ENCODE measurements around the gene POU2F2.

POU2F2 gene

DNA sequence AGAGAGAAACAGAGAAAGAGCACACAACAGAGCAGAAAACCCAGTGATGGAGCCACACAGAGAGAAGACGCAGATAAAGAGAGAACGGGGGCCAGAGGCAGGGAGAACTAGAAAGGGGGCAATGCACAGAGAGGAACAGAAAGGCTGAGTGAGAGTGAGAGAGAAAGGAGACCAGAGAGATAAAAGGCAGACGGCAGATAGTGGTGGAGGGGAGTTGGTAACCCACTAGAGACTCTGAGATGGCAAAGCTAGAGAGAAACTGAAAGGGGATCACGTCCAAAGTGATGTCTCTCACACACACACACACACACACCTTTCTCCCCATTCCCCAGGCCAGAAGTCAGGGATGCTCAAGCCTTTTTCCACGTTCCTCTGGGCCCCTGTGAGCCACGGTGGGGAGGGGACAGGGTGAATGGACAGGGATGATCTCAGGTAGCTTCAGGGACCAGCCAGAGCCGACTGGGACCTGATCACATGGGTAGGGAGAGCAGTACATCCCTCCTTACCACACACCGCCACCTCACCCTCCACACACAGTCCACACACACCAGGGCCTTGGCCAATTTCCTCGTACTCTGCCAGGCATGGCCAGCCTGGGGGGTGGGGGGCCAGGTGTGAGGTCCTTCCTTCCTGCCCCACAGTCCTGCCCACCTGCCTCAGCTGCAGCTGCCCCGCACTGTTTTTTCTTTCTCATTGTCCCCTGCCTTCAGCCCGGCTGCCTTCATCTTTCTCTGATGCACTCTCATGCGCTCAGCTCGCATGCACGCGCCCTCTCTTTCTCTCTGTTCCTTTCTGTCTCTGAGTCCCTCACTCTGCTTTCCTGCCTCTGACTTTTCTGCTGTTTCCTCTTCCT lies 22.5 kb upstream of the POU2F2 start:
- FAIRE-seq: no peak

DNA sequence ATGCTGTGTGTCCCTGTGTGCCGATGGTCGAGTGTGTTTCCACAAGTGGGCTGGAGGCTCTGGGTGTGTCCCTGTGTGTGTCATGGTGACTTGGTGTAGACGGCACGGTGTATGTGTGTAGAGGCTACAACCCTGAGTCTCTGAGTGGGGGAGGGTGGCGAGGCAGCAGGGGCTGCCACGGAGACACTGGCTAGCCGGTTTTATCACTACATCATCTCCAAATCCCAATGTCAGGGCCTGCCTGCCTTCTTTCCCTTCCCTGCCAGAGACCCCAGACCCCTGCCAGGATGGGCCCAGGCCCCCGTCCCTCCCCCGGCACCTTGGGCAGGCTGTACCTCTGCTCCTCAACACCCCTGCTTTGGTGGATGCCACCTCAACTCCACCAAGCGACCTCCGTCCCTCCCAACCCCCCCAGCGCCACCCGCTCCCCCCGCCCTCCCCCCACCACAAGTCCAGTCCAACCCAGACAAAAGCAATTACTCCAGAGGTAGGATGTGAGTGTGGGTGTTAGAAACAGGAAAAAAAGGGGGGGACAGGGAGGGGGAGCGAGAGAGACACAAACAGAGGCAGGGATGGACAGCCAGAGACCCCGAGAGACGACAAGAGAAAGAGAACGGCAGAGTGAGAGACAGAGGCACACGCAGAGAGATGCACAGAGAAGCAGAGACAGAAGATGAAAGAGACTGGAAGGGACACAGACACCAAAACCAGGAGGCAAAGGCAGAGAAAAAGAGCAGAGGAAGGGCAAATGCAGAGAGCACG lies 21.6 kb upstream of the POU2F2 start:
- no peak for FAIRE-seq

DNA sequence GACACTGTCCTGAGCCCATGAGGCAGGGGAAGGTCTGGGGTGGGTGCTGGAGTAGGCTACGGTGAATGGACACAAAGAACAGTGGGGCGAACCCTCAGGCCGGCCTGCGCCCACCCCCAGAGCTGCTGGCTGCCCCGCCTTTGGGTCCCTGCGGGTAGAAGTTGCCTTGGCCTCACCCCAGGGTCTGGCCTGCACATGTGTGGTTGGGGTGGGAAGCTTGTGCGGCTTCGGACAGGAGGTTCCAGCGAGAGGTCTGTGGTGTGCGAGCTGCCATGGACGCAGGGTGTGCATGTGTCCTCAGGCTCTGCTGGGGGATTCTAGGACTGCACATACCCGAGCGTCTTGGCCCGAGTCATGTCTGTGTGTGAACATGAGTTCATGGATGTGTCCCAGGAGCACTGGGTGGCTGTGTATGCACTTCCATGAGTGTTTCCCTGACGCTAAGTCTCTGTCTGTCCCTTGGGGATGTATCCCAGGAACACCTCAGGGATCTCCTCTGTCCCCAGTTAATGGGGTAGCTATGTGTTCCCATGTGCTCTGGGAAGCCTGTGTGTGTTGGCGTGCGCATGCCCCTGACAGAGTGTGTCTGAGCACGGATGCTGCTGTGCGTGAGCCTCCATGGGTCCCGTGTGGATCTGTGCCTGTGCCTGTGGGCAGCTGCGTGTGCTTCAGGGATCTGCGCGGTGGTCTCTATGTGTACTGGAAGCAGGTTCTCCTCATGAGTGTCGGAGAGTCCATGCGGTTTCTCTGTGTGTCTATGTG lies 20.8 kb upstream of the POU2F2 start:
- no peak for FAIRE-seq

DNA sequence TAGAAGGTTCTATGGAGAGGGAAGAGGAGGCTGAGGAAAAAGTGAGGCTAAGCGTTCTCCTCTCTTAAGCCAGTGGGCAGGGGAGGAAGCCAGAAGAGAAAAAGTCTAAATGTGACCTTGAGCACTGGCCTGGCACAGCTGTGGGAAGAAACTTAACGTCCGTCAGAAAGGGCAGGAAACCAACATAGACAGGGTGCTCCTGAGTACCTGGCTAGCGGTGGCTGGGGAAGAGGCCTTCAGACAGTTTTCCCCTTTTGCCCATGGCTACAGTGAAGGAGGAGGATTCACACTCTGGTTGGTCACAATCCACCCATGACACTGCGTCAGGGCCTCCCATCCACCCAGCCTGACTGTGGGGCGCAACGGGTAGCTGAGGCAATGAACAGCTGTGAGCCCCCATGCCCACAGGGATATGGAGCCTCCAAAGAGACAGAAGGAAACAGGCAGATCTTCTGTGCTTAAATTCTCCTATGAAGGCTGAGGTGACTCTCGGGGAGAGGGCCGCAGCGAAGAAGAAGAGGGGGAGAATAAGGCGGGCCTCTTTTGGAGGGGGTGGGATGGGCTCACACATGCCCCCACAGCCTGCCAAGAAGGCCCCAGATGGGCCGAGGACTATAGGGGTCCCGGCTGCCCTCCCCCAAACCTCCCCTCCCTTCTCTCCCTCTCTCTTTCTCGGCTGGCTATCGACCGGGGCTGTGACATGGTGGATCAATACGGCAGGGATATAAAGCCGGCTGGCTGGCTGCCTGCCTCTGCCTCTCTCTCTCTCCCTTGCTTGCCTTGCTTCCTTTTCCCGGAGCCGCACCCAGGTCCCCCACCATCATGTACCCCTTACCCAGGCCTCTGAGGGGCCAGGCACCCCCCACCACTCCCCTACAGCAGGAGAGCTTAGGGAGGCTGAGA lies 19.8 kb upstream of the POU2F2 start:
- no peak for FAIRE-seq

DNA sequence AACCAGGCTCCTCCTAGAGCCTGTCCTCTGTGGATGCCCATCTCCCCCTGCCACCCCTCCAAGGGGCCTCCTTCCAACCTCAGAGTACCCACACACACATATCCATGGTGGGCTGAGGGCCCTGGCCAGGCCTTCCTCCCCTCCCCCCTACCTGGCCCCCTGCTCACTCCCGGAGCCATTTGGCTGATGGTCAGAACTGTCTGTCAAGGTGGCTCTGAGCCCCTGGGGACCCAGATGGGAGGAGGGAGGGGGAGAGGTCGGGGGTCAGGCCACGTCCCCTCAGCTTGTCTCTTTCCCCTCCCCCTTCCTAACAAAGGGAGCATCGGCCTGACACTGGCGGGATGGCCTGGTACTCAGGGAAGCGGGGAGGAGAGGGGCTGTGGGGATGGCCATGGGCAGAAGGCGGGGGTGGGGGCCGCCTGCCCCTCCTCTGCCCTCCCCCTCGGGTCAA lies 18.7 kb upstream of the POU2F2 start:
- FAIRE-seq: no peak

DNA sequence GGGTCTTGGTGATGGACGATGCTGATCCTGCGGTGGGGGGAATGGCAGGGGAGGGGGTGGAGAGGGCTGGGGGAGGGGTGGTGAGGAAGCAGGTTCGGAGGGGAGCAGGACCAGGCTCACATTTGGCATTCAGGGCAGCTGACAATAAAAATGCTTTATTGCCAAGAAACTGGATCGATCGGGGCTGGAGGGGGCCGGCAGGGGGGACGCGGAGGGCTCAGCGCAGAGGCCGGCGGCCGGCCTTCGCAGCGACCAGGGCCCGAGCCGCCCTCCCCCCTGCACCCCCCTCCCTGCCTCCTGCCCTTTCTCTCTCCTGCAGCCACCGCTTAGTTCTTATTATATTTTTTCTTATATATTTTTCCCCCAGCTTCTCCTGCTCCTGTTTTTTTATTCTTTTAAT lies 18.1 kb upstream of the POU2F2 start:
- FAIRE-seq: no peak

DNA sequence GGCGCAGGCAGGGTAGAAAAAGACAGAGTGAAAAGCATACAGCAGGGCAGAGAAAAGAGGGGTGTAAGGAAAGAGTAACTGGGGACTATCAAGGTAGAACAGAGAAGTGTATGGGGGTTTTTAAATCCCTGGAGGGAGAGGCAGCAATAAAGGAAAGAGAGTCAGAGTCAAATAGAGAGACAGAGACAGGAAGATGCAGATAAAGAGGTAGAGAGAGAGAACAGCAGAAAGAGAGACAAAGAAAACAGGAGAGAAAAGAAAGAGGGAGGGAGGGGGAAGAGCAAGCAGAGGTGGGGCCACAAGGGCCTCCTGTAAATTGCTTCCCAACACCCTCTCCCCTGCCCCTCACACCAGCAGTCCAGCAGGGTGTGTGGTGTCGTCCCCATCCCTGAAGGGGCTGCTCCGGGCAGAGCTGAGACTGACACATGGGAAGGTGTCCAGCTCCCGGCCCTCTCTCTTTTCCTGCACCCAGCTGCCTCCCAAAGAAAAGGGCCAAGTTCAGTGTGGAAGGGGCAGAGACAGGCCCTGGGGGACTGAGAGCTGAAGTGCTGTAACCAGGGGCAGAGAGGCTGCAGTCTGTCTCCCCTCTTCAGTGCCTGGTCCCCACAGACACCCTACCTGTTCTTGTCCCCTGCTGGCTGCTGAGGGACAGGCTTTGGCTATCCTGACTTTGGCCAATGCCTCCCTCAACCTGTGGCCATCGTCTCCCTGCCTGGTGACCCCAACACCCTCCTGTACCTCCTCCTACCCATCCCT lies 17.4 kb upstream of the POU2F2 start:
- no peak for FAIRE-seq

DNA sequence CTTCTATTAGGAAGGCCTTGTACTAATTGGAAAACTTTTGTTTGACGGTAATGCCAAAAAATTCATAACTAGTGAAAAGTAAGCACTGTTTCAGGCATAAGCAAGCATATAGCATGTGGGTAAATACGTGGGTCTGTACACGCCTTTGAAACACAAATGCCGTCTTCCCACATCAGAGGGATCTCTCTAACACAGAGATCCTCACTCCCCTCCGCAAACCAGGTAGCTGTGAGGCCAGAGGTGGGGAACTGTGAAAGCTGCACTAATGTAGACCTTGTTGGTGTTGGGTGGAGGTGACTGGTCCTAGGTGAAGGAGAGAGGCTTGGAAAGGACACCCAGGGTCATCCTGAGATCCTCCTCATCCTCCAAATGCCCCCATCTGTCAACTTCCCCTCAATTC lies 16.0 kb upstream of the POU2F2 start:
- no peak for FAIRE-seq

DNA sequence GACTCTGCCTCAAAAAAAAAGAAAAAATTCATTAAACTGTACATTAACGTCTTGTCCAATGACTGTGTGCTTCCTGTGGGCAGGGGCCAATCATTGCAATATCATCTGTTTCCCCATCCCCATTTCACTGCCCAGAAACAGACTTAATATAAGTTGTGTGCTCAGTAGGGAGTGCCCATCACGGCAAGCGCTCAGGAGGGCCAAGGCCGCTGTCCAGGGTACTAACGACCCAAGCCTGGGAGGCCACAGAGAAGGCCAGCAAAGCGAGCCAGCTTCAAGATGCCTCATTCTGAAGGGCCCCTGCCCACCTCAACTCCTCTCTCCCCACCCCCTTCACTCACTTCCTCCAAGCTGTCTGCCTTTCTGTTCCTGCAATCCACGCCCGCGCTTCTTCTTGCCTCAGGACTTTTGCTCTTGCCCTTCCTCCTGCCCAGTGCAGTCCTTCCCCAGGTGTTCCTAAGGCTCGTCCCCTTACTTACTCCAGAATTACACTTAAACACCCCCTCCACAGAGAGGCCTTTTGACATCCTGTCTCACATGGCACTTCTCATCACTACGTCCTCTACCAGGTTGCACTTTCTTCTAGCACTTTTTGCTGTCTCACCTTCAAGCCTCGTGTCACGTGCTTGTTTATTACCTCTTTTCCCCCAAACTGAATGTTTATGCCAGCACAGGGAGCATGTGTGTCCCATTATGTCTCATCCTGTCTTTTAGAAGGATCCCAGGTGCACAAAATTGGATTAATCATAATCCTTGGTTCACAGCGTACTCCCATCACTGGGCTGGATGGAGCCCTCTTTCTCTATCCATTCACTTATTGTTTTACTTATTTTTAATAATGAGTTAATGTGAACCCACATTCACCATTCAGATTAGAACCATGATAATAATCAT lies 11.3 kb upstream of the POU2F2 start:
- FAIRE-seq: no peak

DNA sequence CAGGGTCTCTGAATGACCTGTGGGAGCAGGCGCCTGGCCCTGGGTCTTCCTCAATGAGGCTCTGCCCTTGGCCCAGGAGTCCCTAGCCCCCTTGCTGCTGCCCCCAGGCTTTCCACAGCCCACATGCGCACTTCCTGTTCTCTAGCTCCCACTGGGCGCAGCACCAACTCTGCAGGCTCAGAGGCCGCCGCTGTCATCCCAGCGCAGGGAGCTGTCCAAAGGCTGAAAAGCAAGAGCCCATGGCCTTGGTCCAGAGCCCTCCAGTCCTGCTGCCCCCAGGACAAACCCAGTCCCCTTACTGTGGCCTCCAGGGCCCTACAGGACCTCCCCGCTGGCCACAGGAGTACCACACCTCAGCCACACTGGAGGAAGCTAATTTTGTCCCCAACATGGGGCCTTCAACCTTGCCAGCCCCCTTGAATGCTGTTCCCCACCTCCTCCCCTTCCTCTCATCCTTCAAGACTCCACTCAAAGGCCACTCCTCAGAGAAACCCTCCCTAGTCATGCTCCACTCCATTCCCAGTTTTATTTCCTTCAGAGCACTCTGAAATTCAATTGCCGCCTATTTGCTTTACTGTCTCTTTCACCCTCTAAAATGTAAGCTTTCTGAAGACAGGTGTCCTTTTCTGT lies 8.0 kb upstream of the POU2F2 start:
- no peak for FAIRE-seq

DNA sequence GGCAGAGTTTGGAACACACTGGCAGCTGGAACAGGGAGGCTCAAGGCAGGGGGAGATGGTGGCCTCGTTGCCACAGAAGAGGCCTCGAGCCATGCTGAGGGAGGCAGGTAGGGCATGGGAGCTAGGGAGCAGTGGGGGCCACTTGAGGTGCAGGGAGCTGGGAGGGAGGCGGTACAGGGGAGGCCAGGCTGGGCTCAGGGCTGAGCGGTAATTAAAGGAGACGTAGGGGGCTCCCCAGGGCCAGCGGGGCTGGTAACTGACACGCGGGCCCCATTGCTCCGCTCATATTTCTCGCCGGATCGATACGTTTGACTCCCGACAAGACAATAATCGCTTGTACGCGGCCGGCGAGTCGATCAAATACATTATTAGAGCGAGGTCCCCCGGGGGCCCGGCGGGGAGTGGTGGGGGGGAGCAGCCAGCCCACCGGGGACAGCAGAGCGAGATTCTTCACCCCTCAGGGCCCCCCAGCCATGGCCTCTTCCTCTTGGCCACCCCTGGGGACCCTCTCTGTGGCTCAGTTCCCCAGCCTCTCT lies 2.4 kb upstream of the POU2F2 start:
- no peak for FAIRE-seq

DNA sequence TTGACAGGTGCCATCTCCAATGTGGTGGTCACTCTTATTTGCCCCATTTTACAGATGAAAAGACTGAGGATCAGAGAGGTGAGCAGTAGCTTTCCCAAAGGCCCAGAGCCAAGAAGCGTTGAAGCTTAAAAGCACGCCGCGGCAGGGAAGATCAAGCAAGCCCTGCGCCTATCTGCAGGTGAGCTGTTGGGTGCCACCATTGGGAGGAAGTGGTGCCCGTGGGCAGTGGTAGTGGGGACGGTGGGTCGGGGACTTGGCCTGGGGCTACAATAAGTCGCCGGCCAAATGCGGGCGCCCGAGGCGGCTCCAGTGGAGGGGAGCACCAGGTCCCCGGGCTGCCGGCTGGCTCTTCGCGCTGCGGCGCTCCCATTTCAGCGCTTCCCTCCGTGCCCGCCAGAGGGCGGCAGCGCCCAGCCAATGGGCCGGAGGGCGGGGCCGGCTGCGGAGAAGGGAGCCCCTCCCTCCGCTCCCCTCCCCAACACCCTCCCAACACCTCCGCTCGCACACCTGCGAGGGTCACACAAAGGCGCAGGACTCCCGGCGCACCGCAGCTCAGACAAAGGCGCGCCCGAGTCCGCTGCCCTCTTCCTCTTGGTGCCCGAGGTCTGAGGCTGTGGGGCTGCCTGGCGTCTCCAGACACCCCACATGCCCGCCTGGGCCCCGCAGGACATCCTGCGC lies 744 bp upstream of the POU2F2 start:
- FAIRE-seq: no peak

DNA sequence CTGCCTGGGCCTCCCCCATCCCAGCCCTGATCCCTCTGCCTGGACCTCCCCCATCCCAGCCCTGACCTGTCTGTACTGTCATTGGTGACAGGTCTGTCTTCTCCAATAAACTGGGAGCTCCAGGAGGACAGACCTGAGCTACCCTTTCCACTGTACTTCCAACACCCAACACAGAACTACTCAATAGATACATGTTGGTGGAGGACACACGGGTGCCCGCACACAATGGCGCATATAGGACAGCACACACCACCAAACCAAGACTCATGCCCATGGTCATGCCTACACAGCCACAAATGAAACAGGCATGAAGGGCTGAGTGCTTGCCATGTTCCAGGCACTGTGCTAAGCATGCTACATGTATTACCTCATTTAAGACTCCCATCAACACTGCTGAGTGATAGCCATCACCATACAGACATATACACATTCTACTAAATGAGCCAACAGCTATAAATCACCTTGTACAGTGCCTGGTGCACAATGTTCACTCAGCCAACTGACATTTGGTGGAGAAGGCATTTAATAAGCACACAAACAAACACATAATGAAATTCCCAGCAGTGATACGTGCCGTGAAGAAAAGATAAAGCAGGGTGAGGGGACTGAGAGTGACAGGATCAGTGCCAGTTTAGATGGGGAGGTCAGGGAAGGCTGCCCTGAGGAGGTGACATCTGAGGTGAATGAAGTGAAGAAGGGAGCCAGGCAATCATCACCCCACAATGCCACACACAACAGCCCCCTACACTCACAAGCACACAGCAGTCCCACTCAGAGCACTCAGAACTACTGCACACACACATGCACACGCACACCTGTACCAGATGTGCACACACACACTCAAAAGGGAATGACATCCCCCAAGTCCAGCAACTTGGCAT lies 857 bp downstream of the POU2F2 start:
- FAIRE-seq: no peak

DNA sequence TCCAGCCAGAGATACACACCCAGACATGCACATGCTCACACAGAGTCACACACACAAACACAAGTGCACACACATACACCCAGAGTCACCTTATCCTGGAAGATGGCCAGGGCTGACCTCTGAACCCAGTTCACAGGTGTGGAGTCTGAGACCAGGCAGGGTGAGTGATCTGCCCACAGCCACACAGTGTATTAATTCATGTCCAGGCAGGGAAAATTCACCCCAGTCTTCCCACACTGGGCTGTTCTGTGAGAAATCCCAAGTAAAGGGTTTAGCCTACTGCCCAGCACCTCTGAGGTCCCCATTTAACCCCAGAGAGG lies 2.0 kb downstream of the POU2F2 start:
- no peak for FAIRE-seq

DNA sequence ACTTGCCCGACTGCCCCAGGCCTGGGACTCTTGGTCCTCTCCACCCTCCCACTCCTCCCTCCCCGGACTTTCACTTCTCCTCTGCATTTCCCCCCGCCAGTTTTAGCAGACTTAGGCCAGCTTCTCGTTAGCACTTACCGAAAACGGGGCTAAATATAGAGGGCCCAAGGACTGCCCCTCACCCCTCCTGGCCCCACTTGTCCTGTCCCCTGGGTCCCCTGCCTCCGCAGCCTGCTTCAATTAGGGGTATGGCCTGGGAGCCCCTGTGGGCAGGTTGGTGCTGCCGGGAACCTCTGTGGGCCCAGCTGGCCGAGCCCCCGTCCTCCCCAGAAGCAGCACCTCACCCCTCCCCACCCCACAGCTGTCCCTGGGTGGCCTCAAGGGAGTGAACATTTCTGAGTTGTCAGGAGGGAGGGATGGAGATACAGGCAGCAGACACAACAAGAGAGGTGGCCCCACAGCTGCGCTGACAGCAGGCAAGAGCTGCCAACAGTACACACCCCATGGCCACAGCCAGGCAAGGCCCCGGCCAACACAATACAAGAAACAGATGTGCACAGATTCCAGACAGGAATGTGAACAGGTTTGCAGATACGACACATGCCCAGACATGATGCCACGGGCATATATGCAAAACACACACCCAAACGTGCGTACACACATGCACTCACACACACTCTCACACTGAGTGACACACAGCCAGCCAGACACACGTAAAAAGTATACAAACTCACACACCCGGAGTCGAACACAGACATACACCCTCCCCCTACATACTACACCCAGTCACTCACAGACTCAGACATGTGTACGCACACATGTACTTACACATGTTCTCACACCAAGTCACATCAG lies 2.6 kb downstream of the POU2F2 start:
- FAIRE-seq: no peak

DNA sequence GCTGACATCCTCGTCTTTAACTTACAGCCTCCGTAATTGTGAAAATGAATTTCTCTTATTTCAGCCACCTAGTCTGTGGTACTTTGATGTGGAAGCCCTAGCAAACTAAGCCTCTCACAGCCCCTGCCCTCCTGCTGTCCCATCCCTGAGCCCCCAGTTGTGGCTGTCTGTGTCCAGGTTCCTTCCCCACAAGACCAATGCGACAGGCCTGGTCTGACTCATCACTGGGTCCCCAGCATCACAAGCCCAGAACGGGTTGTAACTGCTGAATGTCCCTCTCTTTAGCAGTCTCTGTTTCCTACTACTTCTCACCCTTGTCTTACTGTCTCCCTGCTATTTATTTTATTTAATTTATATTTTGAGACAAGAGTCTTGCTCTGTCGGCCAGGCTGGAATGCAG lies 5.7 kb downstream of the POU2F2 start:
- no peak for FAIRE-seq

DNA sequence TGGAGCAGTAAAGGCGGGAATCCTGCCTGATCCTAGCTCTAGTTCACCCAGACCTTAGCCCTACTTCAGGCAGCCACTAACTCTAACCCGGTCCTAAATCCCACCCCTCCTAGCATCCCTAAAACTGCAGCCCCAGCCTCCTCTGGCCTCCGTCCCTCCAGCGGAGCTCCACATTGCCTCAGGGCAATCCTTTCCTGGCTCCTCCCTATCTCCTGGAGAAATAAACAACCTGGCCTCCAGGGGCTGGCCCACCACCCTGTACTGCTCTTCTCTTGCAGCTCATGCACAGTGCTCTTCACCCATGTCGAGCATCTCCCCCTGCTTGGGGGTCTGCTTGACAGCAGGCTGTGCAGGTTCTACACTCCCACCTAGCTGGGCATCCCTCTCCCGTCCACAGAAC lies 6.7 kb downstream of the POU2F2 start:
- FAIRE-seq: no peak

Data from endometrium (tissue), 2 donors.